PC-3 (cell line): ENCODE results near the gene PARG. TPM values are rescaled to one million over a fixed set of nuclear protein-coding genes. Genes with fewer than 3 reads are reported as not detected.
"Not testable (repeated sequence)": the region's sequence is repeated elsewhere in the genome, so short reads cannot be mapped to it uniquely, and the experiment has no call there.

Experiments used
- ATAC-seq: fragments of 200-7000 bp; cut with Tn5 transposase; 2 replicates; pipeline ENCODE4 v1.9.1; 2020; ENCODE audit warnings: mild to moderate bottlenecking, moderate library complexity
- BruUV-seq: library from RNA; stranded (reverse); fragments of 400-500 nt; replicated peaks from 2 replicates; lab custom pipeline; 2021; lab: Mats Ljungman, UMichigan
- CTCF ChIA-PET: fragments of 300-600 bp; sonication (Branson Sonifier 250); formaldehyde crosslinking; loops from one replicate; lab custom pipeline; 2022; ENCODE audit warnings: antibody characterized with exemption; lab: Charles Lee
- POLR2A ChIA-PET: fragments of 300-600 bp; sonication (Branson Sonifier 250); formaldehyde crosslinking; loops from one replicate; lab custom pipeline; 2022; ENCODE audit warnings: antibody characterized with exemption; ENCODE audit not compliant: unreplicated experiment; lab: Charles Lee
- DNase-seq: peaks from one replicate; pipeline ENCODE4 v3.0.0-alpha.2; 2015
- H2AFZ ChIP-seq: fragments of 300-600 bp; sonication (generic); 2 replicates; pipeline ENCODE4 v1.6.0; 2016; ENCODE audit warnings: antibody characterized with exemption, low read length
- H3F3A ChIP-seq: fragments of 300-600 bp; sonication (generic); one replicate; pipeline ENCODE4 v1.6.0; 2017; ENCODE audit warnings: antibody characterized with exemption, low read length, control low read depth, mild to moderate bottlenecking; ENCODE audit not compliant: unreplicated experiment
- H3K27ac ChIP-seq: fragments of 300-600 bp; sonication (generic); 2 replicates; pipeline ENCODE4 v1.5.1; 2016; ENCODE audit warnings: mild to moderate bottlenecking, low read length
- H3K27me3 ChIP-seq: fragments of 300-600 bp; sonication (generic); 2 replicates; pipeline ENCODE4 v1.6.1; 2016; ENCODE audit warnings: low read length, mixed read lengths
- H3K36me3 ChIP-seq: fragments of 300-600 bp; sonication (generic); 2 replicates; pipeline ENCODE4 v1.6.1; 2016; ENCODE audit warnings: low read depth, mixed run types, low read length, mixed read lengths
- H3K4me1 ChIP-seq: fragments of 300-600 bp; sonication (generic); 2 replicates; pipeline ENCODE4 v1.5.1; 2016; ENCODE audit warnings: low read length; ENCODE audit not compliant: insufficient read depth
- H3K4me2 ChIP-seq: fragments of 300-600 bp; sonication (generic); 2 replicates; pipeline ENCODE4 v1.6.0; 2016; ENCODE audit warnings: low read length
- H3K4me3 ChIP-seq: fragments of 300-600 bp; sonication (generic); 2 replicates; pipeline ENCODE4 v1.5.1; 2016; ENCODE audit warnings: mild to moderate bottlenecking, low read length, mixed read lengths
- H3K79me2 ChIP-seq: fragments of 300-600 bp; sonication (generic); 2 replicates; pipeline ENCODE4 v1.6.1; 2017; ENCODE audit warnings: low read length, mixed read lengths
- H3K9ac ChIP-seq: fragments of 300-600 bp; sonication (generic); 2 replicates; pipeline ENCODE4 v1.6.0; 2016; ENCODE audit warnings: mild to moderate bottlenecking, low read length
- H3K9me2 ChIP-seq: fragments of 300-600 bp; sonication (generic); replicated peaks from 2 replicates; pipeline ENCODE4 v1.6.1; 2016; ENCODE audit warnings: mixed run types, low read length, mixed read lengths
- H3K9me3 ChIP-seq: fragments of 300-600 bp; sonication (generic); 2 replicates; pipeline ENCODE4 v1.6.1; 2016; ENCODE audit warnings: low read length, mixed read lengths
- H4K20me1 ChIP-seq: fragments of 300-600 bp; sonication (generic); 2 replicates; pipeline ENCODE4 v1.6.1; 2016; ENCODE audit warnings: low read length, mixed read lengths
- intact Hi-C: fragments of 100-400 bp; cut with micrococcal nuclease; formaldehyde crosslinking; loops from 2 replicates; pipeline ENCODE4 v1.9.0; 2023
- total RNA-seq: library from RNA; depleted of rRNA; stranded (reverse); fragments of >200 nt; gene quantifications from 2 replicates; pipeline ENCODE4 v1.2.3, GENCODE V29; 2014
- TF ChIP-seq, protein P1 (sequence below): fragments of 300-600 bp; sonication (generic); conservative IDR thresholded peaks from 2 replicates; pipeline ENCODE4 v1.5.1; 2017; ENCODE audit warnings: antibody characterized with exemption, low read depth, mild to moderate bottlenecking, low read length

PARG gene
- total RNA-seq, 1 experiment from 2014 or later, result 85.4 TPM

DNA sequence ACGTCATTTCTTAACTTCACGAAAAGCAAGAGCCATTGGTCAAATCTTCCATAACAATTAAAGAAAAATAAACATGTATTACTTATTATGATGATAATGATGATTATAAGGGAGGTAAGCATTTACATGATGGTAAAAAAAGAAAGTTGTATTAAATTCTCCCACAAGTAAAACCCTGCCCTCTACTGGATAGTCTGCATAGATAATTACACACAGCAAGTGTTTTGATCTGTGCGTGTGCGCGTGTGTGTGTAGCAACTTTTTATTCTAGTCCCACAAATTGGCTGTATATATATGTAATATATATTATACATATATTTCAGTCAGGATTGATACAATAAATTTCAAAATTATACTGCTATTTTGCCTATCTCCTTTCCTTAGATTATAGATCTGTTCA is 51.8 kb downstream of the PARG start:
- BruUV-seq, H2AFZ ChIP-seq, H3K9me2 ChIP-seq, CTCF ChIA-PET, H3K27ac ChIP-seq, H3F3A ChIP-seq, POLR2A ChIA-PET, H3K27me3 ChIP-seq, H3K9ac ChIP-seq, H3K4me1 ChIP-seq, H3K4me3 ChIP-seq, H3K79me2 ChIP-seq, H3K4me2 ChIP-seq, H4K20me1 ChIP-seq, H3K9me3 ChIP-seq: not testable (repeated sequence)
- TF ChIP-seq, protein P1, sequence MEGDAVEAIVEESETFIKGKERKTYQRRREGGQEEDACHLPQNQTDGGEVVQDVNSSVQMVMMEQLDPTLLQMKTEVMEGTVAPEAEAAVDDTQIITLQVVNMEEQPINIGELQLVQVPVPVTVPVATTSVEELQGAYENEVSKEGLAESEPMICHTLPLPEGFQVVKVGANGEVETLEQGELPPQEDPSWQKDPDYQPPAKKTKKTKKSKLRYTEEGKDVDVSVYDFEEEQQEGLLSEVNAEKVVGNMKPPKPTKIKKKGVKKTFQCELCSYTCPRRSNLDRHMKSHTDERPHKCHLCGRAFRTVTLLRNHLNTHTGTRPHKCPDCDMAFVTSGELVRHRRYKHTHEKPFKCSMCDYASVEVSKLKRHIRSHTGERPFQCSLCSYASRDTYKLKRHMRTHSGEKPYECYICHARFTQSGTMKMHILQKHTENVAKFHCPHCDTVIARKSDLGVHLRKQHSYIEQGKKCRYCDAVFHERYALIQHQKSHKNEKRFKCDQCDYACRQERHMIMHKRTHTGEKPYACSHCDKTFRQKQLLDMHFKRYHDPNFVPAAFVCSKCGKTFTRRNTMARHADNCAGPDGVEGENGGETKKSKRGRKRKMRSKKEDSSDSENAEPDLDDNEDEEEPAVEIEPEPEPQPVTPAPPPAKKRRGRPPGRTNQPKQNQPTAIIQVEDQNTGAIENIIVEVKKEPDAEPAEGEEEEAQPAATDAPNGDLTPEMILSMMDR, result peak; percentile 51; the same call in 1 of the 2 replicates
- intact Hi-C loops, result loop anchor here (2.0 kb wide), 1 partner anchor 295 kb away; no protein-coding TSS in a partner anchor
- peaks cover 13% of the 10 kb centered on the region for H3K36me3 ChIP-seq
- peak; percentile 38 for DNase-seq
- peak; percentile 60 for ATAC-seq

DNA sequence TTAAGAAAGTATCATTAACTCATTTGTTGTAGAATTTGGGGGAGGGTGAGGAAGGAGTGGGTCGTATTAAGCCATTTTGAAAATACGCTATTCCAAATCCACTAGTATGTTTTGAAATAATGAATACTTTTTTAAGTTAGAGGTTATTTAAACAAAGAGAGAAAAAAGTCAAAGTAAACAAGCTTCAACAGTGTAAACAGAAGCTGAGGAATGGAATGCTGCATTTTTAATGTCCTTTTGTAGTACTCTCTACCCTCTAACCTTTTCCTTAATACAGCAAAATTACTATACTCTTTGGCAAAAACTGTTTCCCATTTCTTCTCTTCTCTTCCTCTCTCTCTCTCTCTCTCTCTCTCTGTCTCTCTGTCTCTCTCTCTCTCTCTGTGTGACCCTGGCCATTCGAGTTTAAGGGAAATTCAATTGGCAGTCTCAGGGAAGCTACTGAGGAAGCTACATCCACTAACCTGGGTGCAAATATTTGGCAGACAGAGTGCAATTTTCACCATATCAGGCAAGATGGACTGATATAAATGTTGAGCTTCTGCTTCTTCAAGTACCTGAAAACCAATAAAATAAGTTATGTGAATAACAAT is 57.0 kb downstream of the PARG start:
- POLR2A ChIA-PET, H3K4me1 ChIP-seq, DNase-seq, H4K20me1 ChIP-seq, intact Hi-C loops, H2AFZ ChIP-seq, H3K9me2 ChIP-seq, CTCF ChIA-PET, H3K4me2 ChIP-seq, H3K79me2 ChIP-seq, H3F3A ChIP-seq, H3K27me3 ChIP-seq, H3K27ac ChIP-seq, BruUV-seq, H3K9ac ChIP-seq, H3K9me3 ChIP-seq, H3K4me3 ChIP-seq: not testable (repeated sequence)
- H3K36me3 ChIP-seq, result peaks cover 20% of the 10 kb centered on the region
- ATAC-seq, result peak; percentile 85

DNA sequence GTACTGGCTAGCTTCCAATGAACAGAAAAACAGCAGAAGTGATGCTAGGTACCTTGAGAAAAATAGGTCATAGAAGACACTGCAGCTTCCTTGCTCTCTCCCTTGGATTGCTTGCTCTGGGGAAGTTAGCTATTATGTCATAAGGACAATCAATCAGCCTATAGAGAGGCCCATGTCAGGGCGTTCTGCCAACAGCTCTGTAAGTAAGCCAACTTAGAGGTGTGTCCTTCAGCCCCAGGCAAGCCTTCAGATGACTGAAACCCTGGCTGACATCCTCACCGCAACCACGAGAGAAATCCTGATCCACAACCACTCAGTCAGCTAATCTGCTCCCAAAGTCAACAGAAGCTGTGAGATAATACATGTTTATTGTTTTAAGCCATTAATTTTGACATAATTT is 58.0 kb downstream of the PARG start:
- CTCF ChIA-PET, result not testable (repeated sequence)

GRCh38 chr10:49882327-49882726 is 59.5 kb downstream of the PARG start:
- CTCF ChIA-PET, H2AFZ ChIP-seq, DNase-seq, H3K9me3 ChIP-seq, POLR2A ChIA-PET, H3K9me2 ChIP-seq, BruUV-seq, ATAC-seq, H3K4me3 ChIP-seq, H3K27me3 ChIP-seq, H3K4me1 ChIP-seq, H3K9ac ChIP-seq, H3K79me2 ChIP-seq, H3K4me2 ChIP-seq, H4K20me1 ChIP-seq, intact Hi-C loops, H3K27ac ChIP-seq, H3F3A ChIP-seq: not testable (repeated sequence)
- H3K36me3 ChIP-seq, result peaks cover 12% of the 10 kb centered on the region

More for the DNA sequence above, 58.0 kb downstream of the PARG start:
- H3K9me2 ChIP-seq, POLR2A ChIA-PET, DNase-seq, H4K20me1 ChIP-seq, H3K4me2 ChIP-seq, H3K4me1 ChIP-seq, H3K27ac ChIP-seq, H3K9ac ChIP-seq, H3K9me3 ChIP-seq, intact Hi-C loops, H3K4me3 ChIP-seq, H3F3A ChIP-seq, H2AFZ ChIP-seq, BruUV-seq, H3K27me3 ChIP-seq, H3K79me2 ChIP-seq: not testable (repeated sequence)
- ATAC-seq, result peak; percentile 79
- H3K36me3 ChIP-seq, result peaks cover 17% of the 10 kb centered on the region

DNA sequence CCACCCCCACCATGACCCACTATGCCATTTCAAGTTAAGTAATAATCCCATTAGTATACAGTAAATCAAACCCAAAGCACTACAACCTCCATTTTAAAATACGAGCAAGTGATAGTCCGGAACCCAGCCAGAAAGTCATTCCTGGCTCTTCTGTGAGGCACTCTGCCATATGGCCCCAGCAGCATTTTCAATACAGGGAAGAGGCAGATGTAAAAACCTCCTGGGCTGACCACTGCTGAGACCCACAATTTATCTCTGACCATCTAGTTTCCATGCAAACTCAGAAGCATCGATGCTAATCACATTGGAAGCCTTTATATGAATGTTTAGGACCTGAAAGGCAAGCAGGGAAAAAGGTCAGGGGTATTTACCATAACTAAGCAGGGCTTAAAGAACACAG is 69.1 kb downstream of the PARG start:
- H3K4me3 ChIP-seq, POLR2A ChIA-PET, H4K20me1 ChIP-seq: not testable (repeated sequence)

GRCh38 chr10:49871462-49871861 is 70.4 kb downstream of the PARG start:
- ATAC-seq, H3K27me3 ChIP-seq, BruUV-seq, H4K20me1 ChIP-seq, H3K4me3 ChIP-seq, intact Hi-C loops, DNase-seq, H3K9me3 ChIP-seq, H3F3A ChIP-seq, H3K9me2 ChIP-seq, H3K9ac ChIP-seq, H3K27ac ChIP-seq, H3K36me3 ChIP-seq, H3K79me2 ChIP-seq, POLR2A ChIA-PET, CTCF ChIA-PET, H3K4me1 ChIP-seq, H3K4me2 ChIP-seq, H2AFZ ChIP-seq: not testable (repeated sequence)

More for the DNA sequence above, 69.1 kb downstream of the PARG start:
- H3K4me2 ChIP-seq, H3K9ac ChIP-seq, H3F3A ChIP-seq, H3K9me2 ChIP-seq, H3K27ac ChIP-seq, H2AFZ ChIP-seq, H3K36me3 ChIP-seq, intact Hi-C loops, DNase-seq, ATAC-seq, H3K27me3 ChIP-seq, CTCF ChIA-PET, BruUV-seq, H3K4me1 ChIP-seq, H3K9me3 ChIP-seq, H3K79me2 ChIP-seq: not testable (repeated sequence)
